RWPE2 (cell line): Measurements from ENCODE around the gene EXOC6B.

Experiments
- ATAC-seq: fragments of 200-7000 bp; cut with Tn5 transposase; 3 replicates; pipeline ENCODE4 v1.9.1; 2021; ENCODE audit warnings: low read depth
- DNase-seq: peaks from one replicate; pipeline ENCODE4 v3.0.0-alpha.2; 2020; ENCODE audit warnings: low spot score
- H3K27ac ChIP-seq: fragments of 450-650 bp; 2 replicates; pipeline ENCODE4 v1.5.1; 2017; ENCODE audit warnings: mild to moderate bottlenecking; ENCODE audit not compliant: poor library complexity, severe bottlenecking
- H3K27me3 ChIP-seq: fragments of 250-450 bp; sonication (Bioruptor Pico); 2 replicates; pipeline ENCODE4 v1.5.1; 2021; ENCODE audit warnings: mild to moderate bottlenecking, moderate library complexity; ENCODE audit not compliant: insufficient read depth, poor library complexity, severe bottlenecking
- H3K36me3 ChIP-seq: fragments of 250-450 bp; sonication (Bioruptor Pico); 2 replicates; pipeline ENCODE4 v1.5.1; 2020; ENCODE audit warnings: low read depth, mild to moderate bottlenecking, moderate library complexity
- H3K4me1 ChIP-seq: fragments of 250-450 bp; sonication (Bioruptor Pico); 2 replicates; pipeline ENCODE4 v1.5.1; 2021; ENCODE audit warnings: mild to moderate bottlenecking, moderate library complexity; ENCODE audit not compliant: insufficient read depth, poor library complexity, severe bottlenecking
- H3K4me3 ChIP-seq: fragments of 250-450 bp; sonication (Bioruptor Pico); 2 replicates; pipeline ENCODE4 v1.5.1; 2021; ENCODE audit warnings: mild to moderate bottlenecking, moderate library complexity; ENCODE audit not compliant: severe bottlenecking
- H3K9me3 ChIP-seq: fragments of 250-450 bp; sonication (Bioruptor Pico); 2 replicates; pipeline ENCODE4 v1.5.1; 2021; ENCODE audit warnings: mild to moderate bottlenecking, moderate library complexity; ENCODE audit not compliant: severe bottlenecking
- CTCF ChIP-seq: fragments of 450-650 bp; IDR thresholded peaks from one replicate; pipeline ENCODE4 v1.5.1; 2017; ENCODE audit warnings: mild to moderate bottlenecking, moderate library complexity; ENCODE audit not compliant: poor library complexity, severe bottlenecking

EXOC6B gene

DNA sequence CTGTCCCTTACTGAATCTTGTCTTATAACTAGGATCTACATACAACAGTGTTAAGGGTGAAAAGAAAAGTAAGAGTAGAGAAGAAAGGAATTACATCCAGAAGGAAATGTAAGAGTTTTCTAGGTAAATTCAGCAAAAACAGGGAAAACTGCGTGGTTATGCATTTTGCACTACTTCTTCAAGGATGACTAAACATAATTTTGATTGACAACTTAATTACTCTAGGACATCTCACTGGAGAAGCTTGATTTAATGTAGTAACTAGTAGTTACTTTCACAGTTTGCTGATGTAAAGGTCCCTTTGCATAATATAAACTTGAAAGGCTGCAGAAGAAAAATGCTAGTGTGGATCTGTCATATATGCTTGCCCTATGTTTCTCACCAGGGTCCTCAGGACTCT, 464.8 kb downstream of the EXOC6B start:
- Histone ChIP-seq H3K27ac (no peak overlapping the region), H3K27me3 (no peaks in the 10 kb centered on the region), H3K4me1 (no peaks in the 10 kb centered on the region), H3K36me3 (no peaks in the 10 kb centered on the region), H3K9me3 (no peaks in the 10 kb centered on the region), H3K4me3 (no peak overlapping the region)
- TF ChIP-seq CTCF: no peak
- DNase-seq (no peak), ATAC-seq (no peak)

DNA sequence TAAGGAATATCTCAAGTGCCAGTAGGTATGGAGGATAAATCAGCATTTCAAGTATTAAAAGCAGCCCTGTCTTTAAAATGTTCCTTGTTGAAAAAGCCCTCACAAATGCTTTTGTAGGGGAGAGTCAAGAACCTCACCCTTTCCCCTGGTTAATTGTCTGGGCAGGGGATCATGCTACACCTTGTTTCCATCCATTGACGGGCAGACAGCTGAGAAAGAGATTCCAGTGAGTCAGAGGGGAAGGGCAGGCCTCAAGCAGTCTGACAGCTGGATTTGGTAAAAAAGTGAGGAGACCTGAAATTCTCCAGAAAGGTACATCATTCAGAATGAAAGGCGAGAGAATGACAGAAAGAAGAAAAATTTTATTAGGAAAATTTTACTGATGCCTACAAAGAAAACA, 475.0 kb downstream of the EXOC6B start:
- ATAC-seq: peak; percentile 92
- Histone ChIP-seq H3K27me3 (no peaks in the 10 kb centered on the region), H3K27ac (peak overlapping the region; percentile 26), H3K4me1 (peaks cover 5% of the 10 kb centered on the region), H3K4me3 (no peak overlapping the region), H3K36me3 (no peaks in the 10 kb centered on the region), H3K9me3 (no peaks in the 10 kb centered on the region)
- TF ChIP-seq CTCF: no peak
- no peak for DNase-seq

- Histone ChIP-seq H3K27me3 (no peaks in the 10 kb centered on the region), H3K4me1 (peaks cover 5% of the 10 kb centered on the region), H3K27ac (no peak overlapping the region), H3K4me3 (no peak overlapping the region), H3K36me3 (no peaks in the 10 kb centered on the region), H3K9me3 (no peaks in the 10 kb centered on the region)
- TF ChIP-seq CTCF: no peak
- ATAC-seq (no peak), DNase-seq (no peak)
Observed at GRCh38 chr2:72349016-72349415, 476.8 kb downstream of the EXOC6B start.

- TF ChIP-seq CTCF: no peak
- H3K27me3 ChIP-seq: no peaks in the 10 kb centered on the region
- ATAC-seq (no peak), DNase-seq (no peak)
- H3K9me3 ChIP-seq: no peaks in the 10 kb centered on the region
- no peak overlapping the region for H3K27ac ChIP-seq
- H3K4me3 ChIP-seq: no peak overlapping the region
- no peaks in the 10 kb centered on the region for H3K36me3 ChIP-seq
- H3K4me1 ChIP-seq: peaks cover 5% of the 10 kb centered on the region
Observed at GRCh38 chr2:72347081-72347480, 478.8 kb downstream of the EXOC6B start.

GRCh38 chr2:72341639-72342038, 484.2 kb downstream of the EXOC6B start:
- Histone ChIP-seq H3K27ac (no peak overlapping the region), H3K4me1 (peaks cover 10% of the 10 kb centered on the region), H3K36me3 (no peaks in the 10 kb centered on the region), H3K9me3 (no peaks in the 10 kb centered on the region), H3K4me3 (no peak overlapping the region), H3K27me3 (no peaks in the 10 kb centered on the region)
- ATAC-seq: peak; percentile 55; the same call in 1 of the 3 replicates
- no peak for TF ChIP-seq CTCF
- DNase-seq: no peak
